ENCODE data around the gene PUS1.
A peak's percentile ranks its signal among the peaks of the same experiment; 100 is the strongest.

Gene PUS1

GRCh38 chr12:131940141-131940547, 11.1 kb downstream of the PUS1 start:
- Histone ChIP-seq H3K36me3 (ENCODE audit: control insufficient read depth in 2 of 2, insufficient read depth in 2 of 2, low read length in 2 of 2) (peaks cover 19 to 23% of the 10 kb centered on the region in 2 donors), H3K27ac (ENCODE audit: low read depth in 2 of 2, low read length in 2 of 2) (peak overlapping the region; percentile 69 to 76), H3K9ac (ENCODE audit: low read depth in 1 of 2, low read length in 2 of 2) (peak overlapping the region in 1 of 2 donors; percentile 54), H3K9me3 (ENCODE audit: control insufficient read depth in 2 of 2, low read length in 2 of 2) (no peaks in the 10 kb centered on the region), H3K4me3 (ENCODE audit: low read length in 2 of 2) (no peak overlapping the region), H3K4me1 (ENCODE audit: control insufficient read depth in 2 of 2, insufficient read depth in 2 of 2, low read length in 2 of 2) (peaks cover 4 to 14% of the 10 kb centered on the region in 2 donors), H3K27me3 (ENCODE audit: control insufficient read depth in 2 of 2, insufficient read depth in 2 of 2, low read length in 2 of 2) (no peaks in the 10 kb centered on the region)

- no peaks in the 10 kb centered on the region for H3K27me3 ChIP-seq (ENCODE audit: control insufficient read depth in 2 of 2, insufficient read depth in 2 of 2, low read length in 2 of 2)
- peak overlapping the region in 1 of 2 donors; percentile 15 for H3K27ac ChIP-seq (ENCODE audit: low read depth in 2 of 2, low read length in 2 of 2)
- no peaks in the 10 kb centered on the region for H3K9me3 ChIP-seq (ENCODE audit: control insufficient read depth in 2 of 2, low read length in 2 of 2)
- H3K36me3 ChIP-seq (ENCODE audit: control insufficient read depth in 2 of 2, insufficient read depth in 2 of 2, low read length in 2 of 2): peaks cover 18 to 24% of the 10 kb centered on the region in 2 donors
- no peak overlapping the region for H3K4me3 ChIP-seq (ENCODE audit: low read length in 2 of 2)
- peaks cover 4 to 14% of the 10 kb centered on the region in 2 donors for H3K4me1 ChIP-seq (ENCODE audit: control insufficient read depth in 2 of 2, insufficient read depth in 2 of 2, low read length in 2 of 2)
- no peak overlapping the region for H3K9ac ChIP-seq (ENCODE audit: low read depth in 1 of 2, low read length in 2 of 2)
Observed at GRCh38 chr12:131941116-131941986, 12.3 kb downstream of the PUS1 start.

- no peak overlapping the region for H3K4me3 ChIP-seq (ENCODE audit: low read length in 2 of 2)
- H3K36me3 ChIP-seq (ENCODE audit: control insufficient read depth in 2 of 2, insufficient read depth in 2 of 2, low read length in 2 of 2): peaks cover 15 to 24% of the 10 kb centered on the region in 2 donors
- no peaks in the 10 kb centered on the region for H3K27me3 ChIP-seq (ENCODE audit: control insufficient read depth in 2 of 2, insufficient read depth in 2 of 2, low read length in 2 of 2)
- H3K9ac ChIP-seq (ENCODE audit: low read depth in 1 of 2, low read length in 2 of 2): no peak overlapping the region
- no peak overlapping the region for H3K27ac ChIP-seq (ENCODE audit: low read depth in 2 of 2, low read length in 2 of 2)
- H3K9me3 ChIP-seq (ENCODE audit: control insufficient read depth in 2 of 2, low read length in 2 of 2): no peaks in the 10 kb centered on the region
- H3K4me1 ChIP-seq (ENCODE audit: control insufficient read depth in 2 of 2, insufficient read depth in 2 of 2, low read length in 2 of 2): peaks cover 4 to 14% of the 10 kb centered on the region in 2 donors
Observed at GRCh38 chr12:131941987-131942341, 12.9 kb downstream of the PUS1 start.

- Histone ChIP-seq H3K4me3 (ENCODE audit: low read length in 2 of 2) (no peak overlapping the region), H3K9ac (ENCODE audit: low read depth in 1 of 2, low read length in 2 of 2) (no peak overlapping the region), H3K4me1 (ENCODE audit: control insufficient read depth in 2 of 2, insufficient read depth in 2 of 2, low read length in 2 of 2) (peaks cover 4 to 14% of the 10 kb centered on the region in 2 donors), H3K27me3 (ENCODE audit: control insufficient read depth in 2 of 2, insufficient read depth in 2 of 2, low read length in 2 of 2) (no peaks in the 10 kb centered on the region), H3K27ac (ENCODE audit: low read depth in 2 of 2, low read length in 2 of 2) (no peak overlapping the region), H3K36me3 (ENCODE audit: control insufficient read depth in 2 of 2, insufficient read depth in 2 of 2, low read length in 2 of 2) (peaks cover 14 to 23% of the 10 kb centered on the region in 2 donors), H3K9me3 (ENCODE audit: control insufficient read depth in 2 of 2, low read length in 2 of 2) (no peaks in the 10 kb centered on the region)
Observed at GRCh38 chr12:131942671-131943070, 13.6 kb downstream of the PUS1 start.

- Histone ChIP-seq H3K36me3 (ENCODE audit: control insufficient read depth in 2 of 2, insufficient read depth in 2 of 2, low read length in 2 of 2) (peaks cover 14 to 22% of the 10 kb centered on the region in 2 donors), H3K4me3 (ENCODE audit: low read length in 2 of 2) (no peak overlapping the region), H3K4me1 (ENCODE audit: control insufficient read depth in 2 of 2, insufficient read depth in 2 of 2, low read length in 2 of 2) (peaks cover 4 to 14% of the 10 kb centered on the region in 2 donors), H3K9me3 (ENCODE audit: control insufficient read depth in 2 of 2, low read length in 2 of 2) (no peaks in the 10 kb centered on the region), H3K9ac (ENCODE audit: low read depth in 1 of 2, low read length in 2 of 2) (no peak overlapping the region), H3K27me3 (ENCODE audit: control insufficient read depth in 2 of 2, insufficient read depth in 2 of 2, low read length in 2 of 2) (no peaks in the 10 kb centered on the region), H3K27ac (ENCODE audit: low read depth in 2 of 2, low read length in 2 of 2) (no peak overlapping the region)
Observed at GRCh38 chr12:131943389-131943788, 14.3 kb downstream of the PUS1 start.

GRCh38 chr12:131943876-131944275, 14.8 kb downstream of the PUS1 start:
- Histone ChIP-seq H3K9ac (ENCODE audit: low read depth in 1 of 2, low read length in 2 of 2) (no peak overlapping the region), H3K27ac (ENCODE audit: low read depth in 2 of 2, low read length in 2 of 2) (no peak overlapping the region), H3K27me3 (ENCODE audit: control insufficient read depth in 2 of 2, insufficient read depth in 2 of 2, low read length in 2 of 2) (no peaks in the 10 kb centered on the region), H3K36me3 (ENCODE audit: control insufficient read depth in 2 of 2, insufficient read depth in 2 of 2, low read length in 2 of 2) (peaks cover 14 to 22% of the 10 kb centered on the region in 2 donors), H3K4me3 (ENCODE audit: low read length in 2 of 2) (no peak overlapping the region), H3K4me1 (ENCODE audit: control insufficient read depth in 2 of 2, insufficient read depth in 2 of 2, low read length in 2 of 2) (peaks cover 7 to 13% of the 10 kb centered on the region in 2 donors), H3K9me3 (ENCODE audit: control insufficient read depth in 2 of 2, low read length in 2 of 2) (no peaks in the 10 kb centered on the region)

GRCh38 chr12:131944601-131945251, 15.7 kb downstream of the PUS1 start:
- H3K4me3 ChIP-seq (ENCODE audit: low read length in 2 of 2): no peak overlapping the region
- no peaks in the 10 kb centered on the region for H3K27me3 ChIP-seq (ENCODE audit: control insufficient read depth in 2 of 2, insufficient read depth in 2 of 2, low read length in 2 of 2)
- no peak overlapping the region for H3K9ac ChIP-seq (ENCODE audit: low read depth in 1 of 2, low read length in 2 of 2)
- H3K9me3 ChIP-seq (ENCODE audit: control insufficient read depth in 2 of 2, low read length in 2 of 2): no peaks in the 10 kb centered on the region
- peaks cover 14 to 19% of the 10 kb centered on the region in 2 donors for H3K36me3 ChIP-seq (ENCODE audit: control insufficient read depth in 2 of 2, insufficient read depth in 2 of 2, low read length in 2 of 2)
- no peak overlapping the region for H3K27ac ChIP-seq (ENCODE audit: low read depth in 2 of 2, low read length in 2 of 2)
- H3K4me1 ChIP-seq (ENCODE audit: control insufficient read depth in 2 of 2, insufficient read depth in 2 of 2, low read length in 2 of 2): peaks cover 3 to 5% of the 10 kb centered on the region in 2 donors

GRCh38 chr12:131946757-131947156, 17.7 kb downstream of the PUS1 start:
- H3K9ac ChIP-seq (ENCODE audit: low read depth in 1 of 2, low read length in 2 of 2): no peak overlapping the region
- no peaks in the 10 kb centered on the region for H3K27me3 ChIP-seq (ENCODE audit: control insufficient read depth in 2 of 2, insufficient read depth in 2 of 2, low read length in 2 of 2)
- peaks cover 5 to 13% of the 10 kb centered on the region in 2 donors for H3K36me3 ChIP-seq (ENCODE audit: control insufficient read depth in 2 of 2, insufficient read depth in 2 of 2, low read length in 2 of 2)
- H3K4me3 ChIP-seq (ENCODE audit: low read length in 2 of 2): no peak overlapping the region
- H3K4me1 ChIP-seq (ENCODE audit: control insufficient read depth in 2 of 2, insufficient read depth in 2 of 2, low read length in 2 of 2): peaks cover 5 to 10% of the 10 kb centered on the region in 2 donors
- H3K27ac ChIP-seq (ENCODE audit: low read depth in 2 of 2, low read length in 2 of 2): no peak overlapping the region
- H3K9me3 ChIP-seq (ENCODE audit: control insufficient read depth in 2 of 2, low read length in 2 of 2): no peaks in the 10 kb centered on the region

GRCh38 chr12:131947482-131948027, 18.5 kb downstream of the PUS1 start:
- Histone ChIP-seq H3K36me3 (ENCODE audit: control insufficient read depth in 2 of 2, insufficient read depth in 2 of 2, low read length in 2 of 2) (peaks cover 0 to 8% of the 10 kb centered on the region in 2 donors), H3K27me3 (ENCODE audit: control insufficient read depth in 2 of 2, insufficient read depth in 2 of 2, low read length in 2 of 2) (no peaks in the 10 kb centered on the region), H3K4me1 (ENCODE audit: control insufficient read depth in 2 of 2, insufficient read depth in 2 of 2, low read length in 2 of 2) (peaks cover 5 to 10% of the 10 kb centered on the region in 2 donors), H3K27ac (ENCODE audit: low read depth in 2 of 2, low read length in 2 of 2) (no peak overlapping the region), H3K4me3 (ENCODE audit: low read length in 2 of 2) (no peak overlapping the region), H3K9ac (ENCODE audit: low read depth in 1 of 2, low read length in 2 of 2) (no peak overlapping the region), H3K9me3 (ENCODE audit: control insufficient read depth in 2 of 2, low read length in 2 of 2) (no peaks in the 10 kb centered on the region)

- H3K4me1 ChIP-seq (ENCODE audit: control insufficient read depth in 2 of 2, insufficient read depth in 2 of 2, low read length in 2 of 2): peaks cover 5 to 10% of the 10 kb centered on the region in 2 donors
- H3K36me3 ChIP-seq (ENCODE audit: control insufficient read depth in 2 of 2, insufficient read depth in 2 of 2, low read length in 2 of 2): peaks cover 0 to 8% of the 10 kb centered on the region in 2 donors
- no peak overlapping the region for H3K9ac ChIP-seq (ENCODE audit: low read depth in 1 of 2, low read length in 2 of 2)
- H3K4me3 ChIP-seq (ENCODE audit: low read length in 2 of 2): no peak overlapping the region
- no peaks in the 10 kb centered on the region for H3K27me3 ChIP-seq (ENCODE audit: control insufficient read depth in 2 of 2, insufficient read depth in 2 of 2, low read length in 2 of 2)
- no peaks in the 10 kb centered on the region for H3K9me3 ChIP-seq (ENCODE audit: control insufficient read depth in 2 of 2, low read length in 2 of 2)
- no peak overlapping the region for H3K27ac ChIP-seq (ENCODE audit: low read depth in 2 of 2, low read length in 2 of 2)
Observed at GRCh38 chr12:131948166-131948712, 19.2 kb downstream of the PUS1 start.
